HPDE6-E6E7 (cell line): ENCODE measurements around the gene BRIP1.

Experiments used
- DNase-seq: peaks from one replicate; pipeline ENCODE4 v3.0.0; 2011; ENCODE audit warnings: missing footprints; ENCODE audit errors: extremely low spot score

BRIP1 gene

DNA sequence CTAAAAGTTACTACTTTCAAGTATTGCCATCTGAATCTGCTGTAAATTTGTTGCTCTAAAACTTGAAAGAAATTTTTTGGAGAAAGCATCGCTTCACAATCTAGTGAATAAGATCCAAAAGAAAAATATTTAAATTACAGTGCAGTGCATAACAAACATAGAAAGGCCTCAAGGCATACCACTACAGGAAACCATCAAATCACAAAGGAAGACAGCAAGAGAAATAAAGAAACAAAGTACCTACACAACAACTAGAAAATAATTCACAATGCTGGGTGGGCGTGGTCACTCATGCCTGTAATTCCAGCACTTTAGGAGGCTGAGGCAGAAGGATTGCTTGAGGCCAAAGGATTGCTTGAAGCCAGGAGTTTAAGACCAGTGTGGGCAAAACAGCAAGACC lies 104.9 kb downstream of the BRIP1 start:
- no peak for DNase-seq

DNA sequence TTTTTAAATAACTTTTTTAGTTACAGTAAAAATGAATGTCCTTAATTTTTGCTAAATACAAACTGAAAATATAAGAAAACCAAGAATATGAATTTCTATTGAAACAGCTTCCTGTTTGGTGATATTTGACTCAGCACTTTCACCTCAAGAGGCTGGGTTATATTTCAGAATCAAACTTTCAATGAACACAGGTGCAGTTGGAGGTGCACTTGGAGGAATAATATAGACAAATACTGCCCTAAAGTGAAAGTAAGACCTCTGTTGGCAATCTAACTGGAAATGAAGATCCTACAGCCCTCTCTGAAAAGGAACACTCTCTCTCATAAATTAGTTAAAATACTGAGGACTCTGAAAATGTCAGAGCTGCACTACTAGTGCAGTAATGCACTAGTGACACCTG lies 106.2 kb downstream of the BRIP1 start:
- DNase-seq = no peak

DNA sequence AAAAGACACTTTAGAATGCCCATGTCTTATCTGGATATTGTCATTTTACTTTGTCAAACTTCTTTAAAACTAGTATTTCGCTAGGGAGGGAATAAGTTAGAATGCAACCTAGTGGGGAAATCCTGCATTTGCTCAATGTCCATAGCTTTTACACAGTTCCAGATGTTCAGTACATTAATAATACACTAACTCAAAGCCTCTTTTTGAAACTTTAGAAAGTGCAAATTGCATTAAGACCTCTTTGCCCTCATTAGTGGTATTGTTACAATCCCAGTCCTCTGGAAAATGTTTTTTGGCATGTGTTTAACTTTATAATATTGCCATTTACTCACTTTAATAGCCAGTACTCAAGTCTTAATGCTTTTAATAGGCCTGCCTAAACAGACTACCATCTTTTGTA lies 106.8 kb downstream of the BRIP1 start:
- no peak for DNase-seq

DNA sequence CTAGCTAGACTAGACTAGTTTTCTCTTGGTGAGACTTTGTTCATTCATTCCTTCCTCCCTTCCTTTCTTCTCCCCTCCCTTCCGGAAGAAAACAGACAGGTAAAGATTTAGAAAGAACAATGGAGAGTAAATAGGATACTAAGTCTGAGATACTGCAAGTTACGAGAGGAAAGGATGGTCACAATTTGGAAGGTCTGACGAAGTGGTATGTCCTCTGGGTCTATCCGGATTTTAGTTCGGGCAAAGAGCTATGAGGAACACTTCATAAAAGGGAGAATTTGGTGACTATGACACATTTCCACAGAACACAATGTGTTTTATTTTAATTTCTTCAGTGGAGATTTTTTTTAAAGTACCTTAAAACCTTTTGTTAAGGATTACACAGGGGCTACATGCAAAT lies 107.7 kb downstream of the BRIP1 start:
- DNase-seq = no peak

DNA sequence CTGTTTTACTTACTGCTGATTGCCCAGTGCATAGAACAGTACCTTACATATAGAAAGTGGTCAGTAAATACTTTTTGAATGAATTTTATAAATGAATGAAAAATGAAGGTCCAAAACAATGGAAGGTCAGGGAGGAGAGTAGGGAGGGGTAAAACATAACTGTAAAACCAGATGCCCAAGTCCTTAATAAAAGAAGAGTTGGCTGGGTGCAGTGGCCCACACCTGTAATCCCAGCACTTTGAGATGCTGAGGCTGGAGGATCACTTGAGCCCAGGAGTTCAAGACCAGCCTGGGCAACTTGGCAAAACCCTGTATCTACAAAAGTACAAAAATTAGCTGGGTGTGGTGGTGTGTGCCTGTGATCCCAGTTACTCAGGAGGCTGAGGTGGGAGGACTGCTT lies 108.2 kb downstream of the BRIP1 start:
- DNase-seq = no peak

DNA sequence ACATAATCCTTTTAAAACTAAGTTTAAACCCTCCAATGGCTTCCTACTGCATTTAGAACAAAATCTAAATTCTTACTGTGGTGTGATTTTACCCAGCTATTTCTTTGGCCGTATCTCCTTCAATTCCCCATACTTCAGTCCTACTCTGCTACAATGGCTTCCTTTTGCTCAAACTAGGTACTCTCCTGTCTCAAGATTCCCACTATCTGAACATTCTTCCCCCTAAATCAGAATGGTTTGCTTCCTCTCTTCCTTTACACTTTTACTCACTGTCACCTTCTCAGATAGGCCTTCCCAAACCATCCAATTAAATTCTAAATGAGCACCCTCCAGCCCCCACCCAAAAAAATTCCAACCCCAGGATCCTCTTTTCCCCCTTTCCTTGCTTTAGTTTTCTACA lies 109.2 kb downstream of the BRIP1 start:
- DNase-seq = no peak

DNA sequence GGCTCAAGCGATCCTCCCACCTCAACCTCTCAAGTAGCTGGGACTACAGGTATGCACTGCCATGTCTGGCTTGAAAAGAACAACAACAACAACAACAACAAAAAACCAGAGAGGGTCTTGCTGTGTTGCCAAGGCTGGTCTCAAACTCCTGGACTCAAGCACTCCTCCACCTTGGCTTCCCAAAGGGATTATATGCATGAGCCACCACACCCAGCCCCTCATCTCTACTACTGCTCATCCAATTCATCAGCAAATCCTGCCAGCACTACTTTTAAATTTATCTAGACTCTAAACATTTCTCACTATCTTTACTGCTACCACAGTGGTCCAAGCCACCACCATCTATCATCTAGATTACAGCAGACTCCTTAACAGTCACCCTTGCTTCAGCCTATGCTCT lies 109.6 kb downstream of the BRIP1 start:
- no peak for DNase-seq

DNA sequence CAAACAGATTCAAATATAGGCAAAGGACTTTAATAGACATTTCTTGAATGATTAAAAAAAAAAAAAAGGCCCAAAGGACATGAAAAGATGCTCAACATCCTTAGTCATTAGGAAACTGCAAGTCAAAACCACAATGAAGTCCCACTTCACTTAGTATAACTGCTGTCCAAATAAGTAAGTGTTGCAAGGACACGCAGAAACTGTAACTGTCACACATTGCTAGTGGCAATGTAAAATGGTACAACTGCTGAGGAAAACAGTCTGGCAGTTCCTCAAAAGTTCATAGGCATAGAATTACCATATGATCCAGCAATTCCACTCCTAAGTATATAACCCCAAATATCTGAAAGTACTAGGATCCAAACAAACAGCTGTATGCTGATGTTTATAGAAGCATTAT lies 112.7 kb downstream of the BRIP1 start:
- no peak for DNase-seq

DNA sequence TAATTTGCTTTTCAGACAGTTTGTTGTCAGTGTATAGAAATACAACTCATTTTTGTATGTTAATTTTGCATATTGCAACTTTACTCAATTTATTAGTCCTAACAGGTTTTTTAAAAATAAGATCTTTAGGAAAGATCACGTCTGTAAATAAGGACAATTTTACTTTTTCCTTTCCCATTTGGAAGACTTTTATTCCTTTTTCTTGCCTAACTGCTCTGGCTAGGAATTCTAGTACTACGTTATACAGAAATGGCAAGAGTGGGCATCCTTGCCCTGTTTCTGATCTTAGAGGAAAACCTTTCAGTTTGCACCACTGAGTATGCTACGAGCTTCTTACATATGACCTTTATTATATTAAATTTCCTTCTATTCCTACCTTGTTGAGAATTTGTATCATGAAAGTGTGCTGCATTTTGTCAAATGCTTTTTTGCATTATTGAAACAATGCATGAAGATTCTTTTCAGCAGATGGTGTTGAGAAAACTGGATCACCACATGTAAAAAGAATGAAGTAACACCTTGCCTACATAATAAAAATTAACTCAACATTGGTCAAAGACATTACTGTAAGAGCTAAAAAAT lies 113.4 kb downstream of the BRIP1 start:
- no peak for DNase-seq

DNA sequence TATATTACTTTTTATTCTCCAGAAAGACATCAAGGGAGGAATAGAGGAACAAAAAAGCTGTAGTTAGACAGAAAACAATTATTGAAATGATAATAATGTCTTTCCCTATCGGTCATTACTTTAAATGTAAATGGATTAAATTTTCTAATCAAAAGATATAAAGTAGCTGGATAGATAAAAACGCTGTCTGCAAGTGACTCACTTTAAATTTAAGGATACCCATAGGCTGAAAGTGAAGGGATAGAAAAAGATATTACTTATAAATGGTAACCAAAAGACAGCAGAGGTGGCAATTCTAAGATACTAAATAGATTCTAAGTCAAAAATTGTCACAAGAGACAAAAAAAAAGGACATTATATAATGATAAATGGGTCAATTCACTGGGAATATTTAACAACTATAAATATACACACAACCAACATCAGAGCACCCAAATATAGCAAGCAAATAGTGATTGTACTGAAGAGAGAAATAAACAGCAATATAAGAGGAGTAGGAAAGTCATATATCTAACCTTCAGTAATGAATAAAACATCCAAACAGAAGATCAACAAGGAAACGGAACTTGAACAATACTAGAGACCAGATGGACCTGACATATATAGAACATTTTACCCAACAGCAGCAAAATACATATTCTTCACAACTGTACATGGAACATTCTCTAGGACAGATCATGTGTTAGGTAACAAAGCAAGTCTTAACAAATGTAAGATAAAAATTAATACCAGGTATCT lies 116.9 kb downstream of the BRIP1 start:
- no peak for DNase-seq

DNA sequence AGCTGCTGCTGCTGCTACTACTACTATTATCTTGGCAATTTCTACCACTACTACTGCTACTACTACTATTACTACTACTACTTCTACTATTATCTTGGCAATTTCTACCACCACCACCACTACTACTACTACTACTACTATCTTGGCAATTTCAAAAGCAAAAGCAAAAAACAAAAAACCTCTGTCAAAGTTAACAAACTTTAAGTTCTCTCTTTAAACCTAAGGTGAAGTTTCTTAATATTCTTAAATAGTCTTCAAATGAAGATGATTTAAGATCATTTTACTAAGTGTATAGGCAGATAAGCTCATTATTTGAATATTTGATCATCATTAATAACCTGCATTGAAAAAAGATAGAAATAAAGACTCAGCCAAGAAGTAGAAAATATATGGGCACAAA lies 118.5 kb downstream of the BRIP1 start:
- no peak for DNase-seq

DNA sequence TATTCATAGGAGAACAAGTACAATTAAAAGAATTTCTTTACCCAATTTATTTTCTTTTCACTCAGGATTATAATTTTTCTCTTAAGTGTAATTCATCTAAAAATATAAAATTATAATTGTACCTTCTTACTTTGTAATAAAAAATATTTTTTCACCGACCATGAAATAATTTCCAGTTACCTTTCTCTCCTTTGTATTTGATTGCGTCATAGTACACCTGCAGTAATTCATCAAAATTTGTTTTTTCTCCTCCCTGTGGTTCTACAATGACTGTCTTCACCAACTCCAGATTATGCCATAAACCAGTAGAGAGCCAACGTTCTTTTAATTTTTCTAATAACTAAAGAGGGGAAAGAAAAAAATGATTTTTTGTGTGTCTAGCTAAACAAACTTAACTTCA lies 119.1 kb downstream of the BRIP1 start:
- DNase-seq = no peak

DNA sequence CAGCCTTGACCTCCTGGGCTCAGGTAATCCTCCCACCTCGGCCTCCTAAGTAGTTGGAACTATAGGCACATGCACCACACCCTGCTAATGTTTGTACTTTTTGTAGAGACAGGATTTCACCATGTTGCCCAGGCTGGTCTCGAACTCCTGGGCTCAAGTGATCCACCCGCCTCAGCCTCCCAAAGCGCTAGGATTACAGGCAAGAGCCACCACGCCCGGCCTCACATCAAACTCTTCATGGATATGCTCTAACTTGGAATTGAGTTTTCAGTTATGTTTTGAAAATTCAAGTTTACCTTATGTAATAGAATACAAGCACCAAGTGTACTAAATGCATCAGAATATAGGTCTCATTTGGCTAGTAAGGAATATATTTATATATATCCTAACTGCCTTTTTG lies 119.6 kb downstream of the BRIP1 start:
- DNase-seq = no peak

DNA sequence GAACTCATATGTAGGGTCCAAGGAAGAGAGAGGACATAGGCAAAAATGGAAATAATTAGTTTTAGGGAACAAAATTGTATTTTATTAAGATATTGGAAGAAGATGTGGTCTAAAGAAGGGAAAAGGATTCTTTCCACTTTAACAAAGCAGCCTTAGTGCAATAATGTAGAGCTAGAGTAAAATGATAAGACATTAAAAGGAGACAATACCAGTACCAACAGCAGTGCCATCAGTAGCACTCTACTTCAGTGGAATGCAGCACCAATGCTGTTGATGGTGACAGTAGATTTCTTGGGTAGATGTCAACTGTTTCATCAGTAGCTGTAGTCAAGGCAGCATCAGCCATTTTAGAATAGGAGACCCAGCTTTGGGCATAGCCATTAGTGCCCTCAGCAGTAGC lies 124.3 kb downstream of the BRIP1 start:
- DNase-seq = no peak

DNA sequence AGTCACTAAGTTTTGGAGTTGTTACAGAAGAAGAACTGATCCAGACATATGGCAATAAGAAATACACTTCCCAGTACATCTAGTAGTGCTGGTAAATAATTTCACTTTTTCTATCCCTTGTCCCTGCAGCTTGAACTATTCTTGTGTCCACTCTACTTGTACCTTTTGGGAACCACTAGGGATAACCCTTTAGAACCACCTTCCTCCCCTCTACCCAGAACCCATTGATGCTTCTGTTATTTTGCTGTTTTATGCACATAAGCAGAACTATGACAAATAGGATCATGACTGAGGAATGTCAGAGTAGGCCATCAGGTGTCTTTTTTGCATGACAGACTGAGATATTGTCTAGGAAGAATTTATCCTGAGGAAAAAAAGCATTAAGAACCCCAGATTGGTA lies 125.1 kb downstream of the BRIP1 start:
- no peak for DNase-seq

DNA sequence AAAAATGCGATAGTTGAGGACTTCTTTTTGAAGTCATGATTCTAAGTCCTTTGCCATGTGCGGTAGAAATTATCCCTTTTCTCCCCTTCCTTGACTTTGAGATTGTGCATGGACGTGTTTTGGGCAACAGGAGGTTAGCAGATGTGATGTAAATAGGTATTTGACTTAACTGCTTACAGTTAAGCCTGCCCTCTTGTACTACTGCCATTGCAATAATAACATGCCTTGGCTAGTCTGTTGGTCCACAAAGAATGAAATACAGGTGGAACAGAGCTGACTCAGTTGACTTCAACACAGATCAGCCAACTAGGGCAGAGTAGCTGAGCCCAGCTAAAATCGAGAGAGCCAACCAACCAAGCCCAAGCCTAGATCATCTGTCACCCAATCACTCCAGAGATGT lies 125.5 kb downstream of the BRIP1 start:
- DNase-seq = no peak

DNA sequence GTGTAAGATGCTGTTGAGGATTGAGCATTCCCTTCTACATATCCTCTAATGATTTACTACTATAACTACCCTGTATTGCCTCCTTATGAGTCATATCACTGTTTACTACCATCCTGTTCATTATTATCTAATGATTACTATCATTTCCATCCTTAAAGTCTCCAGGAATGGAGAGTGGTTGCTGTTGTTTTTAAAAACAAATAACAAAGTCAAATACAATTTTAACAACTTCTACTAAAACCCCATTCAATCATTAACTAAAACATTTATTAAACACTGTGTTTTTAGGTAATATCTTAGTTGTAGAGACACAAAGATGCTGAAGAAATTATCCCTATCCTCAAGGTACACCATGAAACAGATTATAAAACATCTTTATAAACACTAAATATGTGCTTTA lies 126.9 kb downstream of the BRIP1 start:
- no peak for DNase-seq

DNA sequence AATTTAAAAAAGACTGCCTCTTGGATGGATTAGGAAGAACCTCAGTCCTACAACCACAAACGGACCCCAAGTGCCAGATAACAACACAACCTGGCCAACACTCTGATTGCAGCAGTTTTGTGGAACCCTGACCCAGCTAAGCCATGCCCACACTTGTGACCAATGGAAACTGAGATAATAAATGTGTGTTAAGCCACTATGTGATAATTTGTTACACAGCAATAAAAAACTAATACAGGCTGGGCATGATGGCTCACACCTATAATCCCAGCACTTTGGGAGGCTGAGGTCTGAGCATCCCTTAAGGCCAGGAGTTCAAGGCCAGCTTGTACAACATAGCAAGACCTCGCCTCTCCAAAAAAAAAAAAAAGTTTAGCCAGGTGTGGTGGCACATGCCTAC lies 127.5 kb downstream of the BRIP1 start:
- DNase-seq = no peak

DNA sequence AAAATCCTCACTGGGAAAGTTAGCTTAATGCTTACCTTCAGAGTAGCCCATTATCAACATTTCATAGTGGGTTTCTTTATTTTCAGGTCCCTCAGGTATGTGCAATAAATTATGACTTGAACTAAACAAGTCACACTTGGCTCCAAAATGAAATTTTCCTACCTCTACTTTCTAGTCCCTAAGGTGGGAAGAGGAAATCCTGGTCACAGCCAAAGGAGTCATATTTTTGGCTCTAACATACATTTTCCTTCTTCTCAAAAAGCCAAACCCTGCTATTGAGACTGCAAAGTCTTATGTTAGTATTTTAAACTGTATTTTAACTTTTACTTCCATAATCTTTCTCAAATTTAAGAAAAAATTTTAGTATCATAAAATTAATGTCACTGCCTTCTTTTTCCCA lies 128.9 kb downstream of the BRIP1 start:
- DNase-seq = no peak

DNA sequence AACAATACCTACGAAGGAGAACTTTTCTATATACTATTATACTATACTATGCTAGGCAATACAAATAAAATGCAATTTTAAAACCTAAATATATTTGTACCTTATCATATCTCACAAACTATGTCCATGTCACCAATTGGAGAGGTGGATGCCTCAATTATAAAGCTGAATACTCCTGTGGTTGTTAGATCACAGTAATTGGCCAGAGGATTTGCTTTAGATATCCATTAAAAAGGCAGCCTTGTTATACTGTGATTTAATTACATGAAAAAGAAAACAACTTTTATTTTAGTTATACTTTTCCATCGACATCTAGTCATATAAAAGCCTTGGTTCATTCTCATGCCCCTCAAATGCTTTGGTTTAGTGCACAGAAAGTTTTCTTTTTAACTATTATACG lies 129.3 kb downstream of the BRIP1 start:
- no peak for DNase-seq

DNA sequence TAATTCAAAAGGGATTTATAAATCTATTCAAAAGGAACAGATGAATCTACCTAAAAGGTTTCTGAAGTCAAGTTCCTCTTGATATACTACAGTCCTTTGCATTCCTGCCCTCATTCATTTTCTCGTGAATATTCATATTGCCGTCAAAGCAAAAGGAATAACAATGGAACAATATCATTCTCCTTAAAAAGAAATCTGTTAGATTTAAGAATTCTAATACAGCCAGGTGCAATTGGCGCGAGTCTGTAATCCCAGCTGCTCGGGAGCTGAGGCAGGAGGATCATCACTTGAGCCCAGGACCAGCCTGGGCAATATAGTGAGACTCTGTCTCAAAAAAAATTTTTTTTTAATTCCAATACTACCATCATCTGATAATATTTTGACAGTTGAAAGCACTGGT lies 130.3 kb downstream of the BRIP1 start:
- no peak for DNase-seq

DNA sequence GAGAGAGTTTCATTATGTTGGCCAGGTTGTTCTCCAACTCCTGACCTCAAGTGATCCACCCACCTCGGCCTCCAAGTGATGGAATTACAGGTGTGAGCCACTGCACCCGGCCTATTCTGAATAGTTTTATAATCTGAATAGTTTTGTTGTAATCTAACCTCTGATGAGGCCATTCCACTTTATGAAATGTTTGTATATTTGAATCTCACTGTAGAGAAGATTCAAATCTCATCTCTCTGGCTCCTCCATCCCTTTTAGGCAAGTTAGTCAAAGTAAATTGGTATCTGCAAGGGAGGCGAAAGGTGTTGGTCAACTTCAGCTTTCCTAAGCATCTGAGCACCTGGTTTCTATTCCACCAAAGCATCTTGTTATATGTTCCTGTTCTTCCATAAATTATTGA lies 131.2 kb downstream of the BRIP1 start:
- DNase-seq = no peak

DNA sequence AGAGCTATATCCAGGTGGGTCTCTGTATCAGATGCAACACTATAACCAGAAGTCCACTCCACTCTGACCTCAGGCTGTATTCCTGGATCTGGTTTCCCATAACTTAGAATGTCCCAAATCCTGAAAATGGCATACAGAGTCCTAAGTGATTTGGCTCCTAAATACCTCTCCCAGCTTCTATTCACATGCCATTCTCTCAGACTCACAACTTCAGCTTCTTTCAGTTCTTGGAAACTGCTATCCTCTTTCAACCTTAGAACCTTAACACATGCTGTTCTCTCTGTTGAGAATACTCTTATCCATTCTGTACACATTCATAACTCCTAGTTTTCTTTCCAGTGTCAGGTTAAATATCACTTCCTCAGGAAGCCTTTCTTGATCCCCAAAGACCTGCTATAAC lies 132.0 kb downstream of the BRIP1 start:
- no peak for DNase-seq

DNA sequence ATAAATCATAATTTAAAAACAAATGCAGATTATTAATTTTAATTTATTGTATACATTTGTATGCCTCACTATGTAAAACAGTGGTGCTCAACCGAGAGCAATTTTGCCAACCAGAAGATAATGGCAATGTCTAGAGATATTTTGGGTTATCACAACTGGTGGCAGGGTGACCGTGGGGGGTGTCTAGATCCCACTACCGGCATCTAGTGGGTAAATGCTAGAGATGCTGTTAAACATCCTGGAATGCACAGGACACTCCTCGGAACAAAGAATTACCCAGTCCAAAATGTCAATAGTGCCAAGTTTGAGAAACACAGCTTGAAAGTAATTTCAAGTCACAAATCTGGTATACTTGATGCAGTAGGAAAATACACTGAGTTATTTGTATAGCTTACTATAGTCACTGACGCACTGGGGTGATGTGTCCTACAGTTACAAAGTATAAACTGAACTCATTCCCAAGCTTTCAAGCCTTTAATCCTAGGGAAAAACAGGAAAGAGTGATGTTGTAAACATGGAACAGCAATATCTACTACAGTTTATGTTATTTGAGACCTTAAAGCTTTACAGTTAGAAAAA lies 133.5 kb downstream of the BRIP1 start:
- DNase-seq = no peak
